Pons (tissue), 1 donor: ENCODE results near the gene ROMO1.
"Not testable (repeated sequence)": the region's sequence is repeated elsewhere in the genome, so short reads cannot be mapped to it uniquely, and the experiment has no call there.

Experiments used
- DNase-seq: peaks from one replicate; pipeline ENCODE4 v3.0.0-alpha.2; 2016; ENCODE audit warnings: low spot score

ROMO1 gene

GRCh38 chr20:35711588-35712209, 12.5 kb downstream of the ROMO1 start:
- no peak for DNase-seq

- DNase-seq: not testable (repeated sequence)
These were observed 13.9 kb downstream of the ROMO1 start for GRCh38 chr20:35713120-35713519.

DNA sequence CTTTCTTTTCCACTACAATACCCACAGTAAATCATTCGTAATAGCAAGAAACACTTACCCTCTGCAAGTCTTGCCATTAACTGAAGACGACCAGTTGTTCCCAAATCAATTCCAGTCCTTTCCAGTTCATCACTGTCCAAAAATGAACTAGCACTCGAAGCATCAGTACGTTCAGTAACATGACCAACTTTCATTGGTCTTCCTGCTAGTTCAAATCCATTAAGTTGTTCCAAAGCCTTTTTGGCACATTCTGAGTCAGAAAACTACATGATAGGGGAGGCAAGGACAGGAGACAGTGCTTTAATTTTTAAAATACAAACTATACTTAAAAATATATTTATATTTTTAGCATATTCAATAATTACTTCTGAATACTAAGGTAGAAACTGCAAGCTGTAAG, 14.9 kb downstream of the ROMO1 start:
- DNase-seq: no peak

DNA sequence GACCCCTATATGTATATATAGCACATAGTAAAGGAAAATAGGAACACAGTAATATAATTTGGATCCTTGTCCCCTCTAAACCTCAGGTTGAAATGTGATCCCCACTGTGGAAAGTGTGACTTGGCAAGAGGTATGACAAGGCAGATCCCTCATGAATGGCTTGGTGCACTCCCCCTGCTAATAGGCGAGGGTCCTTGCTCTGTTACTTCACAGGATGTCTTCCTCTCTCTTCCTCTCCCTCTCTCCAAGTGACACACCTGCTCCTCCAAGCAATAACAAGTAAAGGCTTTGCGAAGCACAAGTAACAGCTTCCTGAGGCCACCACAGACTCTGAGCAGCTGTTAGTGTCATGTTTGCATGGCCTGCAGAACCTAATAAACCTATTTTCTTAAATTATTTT, 16.4 kb downstream of the ROMO1 start:
- DNase-seq: no peak

- no peak for DNase-seq
These were observed 17.1 kb downstream of the ROMO1 start for GRCh38 chr20:35716330-35716729.

GRCh38 chr20:35718321-35718720, 19.1 kb downstream of the ROMO1 start:
- not testable (repeated sequence) for DNase-seq

DNA sequence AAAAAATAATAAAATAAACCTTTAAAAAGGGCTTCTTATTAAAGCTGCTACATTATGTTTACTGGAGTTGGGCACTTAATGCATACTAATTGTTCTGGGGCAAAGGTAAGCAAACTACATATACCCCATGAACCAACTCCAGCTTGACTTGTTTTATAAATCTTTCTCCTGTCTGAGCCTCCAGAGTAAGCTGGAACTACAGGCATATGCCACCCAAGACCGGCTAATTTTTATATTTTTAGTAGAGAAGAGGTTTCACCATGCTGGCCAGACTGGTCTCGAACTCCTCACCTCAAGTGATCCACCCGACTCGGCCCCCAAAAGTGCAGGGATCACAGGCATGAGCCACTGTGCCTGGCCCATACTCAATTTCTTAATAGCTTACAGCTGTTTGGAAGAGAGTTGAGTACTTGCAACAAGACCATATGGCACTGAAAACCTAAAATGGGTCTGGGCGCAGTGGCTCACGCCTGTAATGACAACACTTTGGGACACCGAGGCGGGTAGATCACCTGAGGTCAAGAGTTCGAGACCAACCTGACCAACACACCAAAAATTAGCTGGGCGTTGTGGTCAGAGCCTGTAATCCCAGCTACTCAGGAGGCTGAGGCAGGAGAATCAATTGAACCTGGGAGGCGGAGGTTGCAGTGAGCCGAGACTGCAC, 19.9 kb downstream of the ROMO1 start:
- DNase-seq: no peak

DNA sequence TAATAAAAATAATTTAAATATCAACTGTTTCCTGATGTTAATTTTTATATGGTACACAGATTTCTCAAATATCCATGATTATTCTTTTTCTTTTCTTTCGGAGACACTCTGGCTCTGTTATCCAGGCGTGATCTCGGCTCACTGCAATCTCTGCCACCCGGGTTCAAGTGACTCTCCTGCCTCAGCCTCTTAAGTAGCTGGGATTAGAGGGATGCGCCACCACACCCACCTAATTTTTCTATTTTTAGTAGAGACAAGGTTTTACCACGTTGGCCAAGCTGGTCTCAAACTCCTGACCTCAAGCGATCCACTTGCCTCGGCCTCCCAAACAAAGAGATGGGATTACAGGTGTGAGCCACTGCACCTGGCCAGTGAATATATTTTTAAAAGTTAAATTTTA, 20.5 kb downstream of the ROMO1 start:
- DNase-seq: no peak

DNA sequence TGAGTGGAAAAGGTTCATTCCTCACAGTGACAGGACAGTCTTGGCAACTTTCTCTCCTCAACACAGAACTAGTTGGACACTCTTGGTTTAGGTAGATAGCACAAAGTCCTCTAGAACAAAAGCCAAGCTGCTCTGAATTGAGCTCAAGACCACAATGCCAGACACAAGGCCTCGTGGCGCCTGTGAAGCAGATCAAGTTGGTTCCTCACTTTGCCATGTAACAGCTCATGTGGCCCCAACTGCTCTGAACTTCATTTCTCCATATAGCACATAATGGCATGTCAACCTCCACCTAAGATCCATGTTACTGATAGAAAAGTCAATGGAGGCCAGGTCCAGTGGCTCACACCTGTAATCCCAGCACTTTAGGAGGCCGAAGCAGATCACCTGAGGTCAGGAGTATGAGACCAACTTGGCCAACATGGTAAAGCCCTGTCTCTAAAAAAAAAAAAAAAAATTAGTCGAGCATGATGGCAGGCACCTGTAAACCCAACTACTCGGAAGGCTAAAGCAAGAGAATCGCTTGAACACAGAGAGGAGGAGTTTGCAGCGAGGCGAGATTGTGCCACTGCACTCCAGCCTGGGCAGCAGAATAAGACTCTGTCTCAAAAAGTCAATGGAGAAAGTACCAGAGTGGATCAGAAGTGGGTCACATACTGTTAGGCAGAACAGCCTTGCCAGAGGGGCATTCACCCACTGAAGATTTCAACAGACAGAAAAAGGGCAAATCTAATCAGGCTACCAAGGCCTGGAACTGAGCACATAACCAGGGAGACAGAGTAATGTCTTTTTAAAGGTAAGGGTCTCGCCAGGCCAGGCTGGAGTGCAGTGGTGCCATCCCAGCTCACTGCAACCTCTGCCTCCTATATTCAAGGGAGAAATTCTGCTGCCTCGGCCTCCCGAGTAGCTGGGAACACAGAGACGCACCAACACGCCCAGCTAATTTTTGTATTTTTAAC, 21.2 kb downstream of the ROMO1 start:
- DNase-seq: no peak

DNA sequence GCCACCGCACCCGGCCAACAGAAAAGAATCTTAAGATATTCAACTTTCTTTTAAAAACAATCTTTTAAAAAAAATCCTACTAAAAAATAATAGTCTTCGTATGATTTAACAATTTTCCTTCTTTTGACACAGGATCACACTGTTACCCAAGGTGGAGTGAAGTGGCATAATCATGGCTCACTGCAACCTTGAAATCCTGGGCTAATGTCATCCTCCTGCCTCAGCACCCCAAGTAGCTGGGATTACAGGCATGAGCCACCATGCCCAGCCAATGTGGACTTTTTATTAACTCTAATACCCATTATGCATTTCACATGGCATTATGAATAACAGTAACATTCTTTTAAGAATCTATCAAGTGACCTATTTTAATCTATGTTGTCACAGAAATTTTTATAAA, 22.0 kb downstream of the ROMO1 start:
- no peak for DNase-seq

GRCh38 chr20:35721621-35722020, 22.4 kb downstream of the ROMO1 start:
- no peak for DNase-seq

- not testable (repeated sequence) for DNase-seq
These were observed 24.1 kb downstream of the ROMO1 start for GRCh38 chr20:35723275-35723639.

GRCh38 chr20:35723652-35724320, 24.6 kb downstream of the ROMO1 start:
- not testable (repeated sequence) for DNase-seq

GRCh38 chr20:35724321-35725230, 25.4 kb downstream of the ROMO1 start:
- DNase-seq: no peak

- no peak for DNase-seq
These were observed 27.9 kb downstream of the ROMO1 start for GRCh38 chr20:35726842-35727711.

GRCh38 chr20:35729283-35729807, 30.1 kb downstream of the ROMO1 start:
- DNase-seq: no peak

- no peak for DNase-seq
These were observed 30.8 kb downstream of the ROMO1 start for GRCh38 chr20:35729836-35730582.

GRCh38 chr20:35730583-35731468, 31.6 kb downstream of the ROMO1 start:
- DNase-seq: no peak
